Stimulated activated CD4-positive, alpha-beta T cell treated with anti-CD3 and anti-CD28 coated beads, Interleukin-2, amount 100 ng/mL, for 4 hours (primary cell): Measurements from ENCODE around the gene EMX1.

Experiments used
- DNase-seq: peaks from one replicate; pipeline ENCODE4 v3.0.0-alpha.2; 2020; ENCODE audit warnings: low read depth

EMX1 gene

GRCh38 chr2:72943540-72944395 lies 26.4 kb downstream of the EMX1 start:
- DNase-seq, result no peak

- DNase-seq, result no peak
Measured at GRCh38 chr2:72944804-72945449, 27.6 kb downstream of the EMX1 start.

- DNase-seq, result no peak
Measured at GRCh38 chr2:72945450-72946019, 28.2 kb downstream of the EMX1 start.

DNA sequence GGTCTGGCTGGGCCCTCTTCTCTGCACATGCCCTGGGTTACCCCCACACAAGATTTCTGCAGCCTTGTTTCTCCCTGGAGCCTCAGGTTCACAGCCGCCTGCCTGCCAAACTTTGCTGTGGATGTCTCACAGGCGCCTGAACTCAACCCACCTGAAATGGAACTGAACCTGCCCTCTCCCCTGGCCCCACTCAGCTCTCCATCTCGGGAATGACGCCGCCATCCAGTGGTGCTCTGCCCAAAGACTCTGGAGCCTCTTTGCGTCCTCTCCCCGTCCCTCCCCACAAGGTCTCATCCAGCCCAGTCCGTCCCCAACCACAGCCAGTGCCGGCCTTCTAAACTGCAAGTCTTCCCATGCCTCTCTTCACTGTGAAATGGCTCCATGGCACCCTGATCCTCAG lies 29.1 kb downstream of the EMX1 start:
- DNase-seq, result no peak

DNA sequence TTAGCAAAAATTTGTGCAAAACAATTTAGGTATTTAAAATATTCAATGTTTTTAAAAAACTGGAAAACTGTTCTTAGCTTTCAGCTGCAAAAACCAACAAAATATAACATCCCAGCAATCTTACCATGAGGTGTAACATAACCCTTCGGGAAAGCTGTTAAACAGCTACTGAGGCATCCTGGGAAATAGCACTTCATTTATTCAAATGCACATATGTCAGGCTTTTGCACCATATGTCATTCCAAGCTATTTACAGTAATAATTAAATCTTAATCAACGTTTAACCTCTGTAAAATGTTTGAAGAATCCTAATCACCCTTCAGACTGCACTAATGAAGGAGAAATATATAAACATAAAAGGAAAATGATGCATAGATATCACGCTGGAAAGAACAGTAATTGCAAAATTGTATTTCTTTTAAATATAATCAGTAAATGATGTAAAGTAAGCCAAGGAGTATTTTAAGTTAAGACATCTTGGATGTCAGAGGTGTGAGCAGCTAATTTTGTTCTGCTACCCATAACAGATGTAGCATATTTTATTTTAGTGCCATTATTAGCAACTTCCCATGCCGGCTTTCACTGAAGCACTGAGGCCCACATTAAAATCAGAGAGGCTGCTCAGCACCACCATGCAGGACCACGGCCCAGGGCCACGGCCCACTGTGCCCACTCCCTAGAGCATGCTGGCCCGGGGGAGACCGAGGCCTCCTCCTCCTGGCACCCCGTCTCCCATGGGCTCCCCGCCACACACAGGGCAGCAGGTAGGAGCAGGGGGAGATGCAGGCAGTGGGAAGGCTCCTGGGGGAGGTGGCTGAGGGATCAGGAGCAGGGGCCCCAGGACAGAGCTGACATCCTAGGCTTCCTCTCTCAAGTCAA lies 30.9 kb downstream of the EMX1 start:
- DNase-seq, result no peak

- DNase-seq, result no peak
Measured at GRCh38 chr2:72949045-72949444, 31.7 kb downstream of the EMX1 start.

- no peak for DNase-seq
Measured at GRCh38 chr2:72949642-72950041, 32.3 kb downstream of the EMX1 start.

DNA sequence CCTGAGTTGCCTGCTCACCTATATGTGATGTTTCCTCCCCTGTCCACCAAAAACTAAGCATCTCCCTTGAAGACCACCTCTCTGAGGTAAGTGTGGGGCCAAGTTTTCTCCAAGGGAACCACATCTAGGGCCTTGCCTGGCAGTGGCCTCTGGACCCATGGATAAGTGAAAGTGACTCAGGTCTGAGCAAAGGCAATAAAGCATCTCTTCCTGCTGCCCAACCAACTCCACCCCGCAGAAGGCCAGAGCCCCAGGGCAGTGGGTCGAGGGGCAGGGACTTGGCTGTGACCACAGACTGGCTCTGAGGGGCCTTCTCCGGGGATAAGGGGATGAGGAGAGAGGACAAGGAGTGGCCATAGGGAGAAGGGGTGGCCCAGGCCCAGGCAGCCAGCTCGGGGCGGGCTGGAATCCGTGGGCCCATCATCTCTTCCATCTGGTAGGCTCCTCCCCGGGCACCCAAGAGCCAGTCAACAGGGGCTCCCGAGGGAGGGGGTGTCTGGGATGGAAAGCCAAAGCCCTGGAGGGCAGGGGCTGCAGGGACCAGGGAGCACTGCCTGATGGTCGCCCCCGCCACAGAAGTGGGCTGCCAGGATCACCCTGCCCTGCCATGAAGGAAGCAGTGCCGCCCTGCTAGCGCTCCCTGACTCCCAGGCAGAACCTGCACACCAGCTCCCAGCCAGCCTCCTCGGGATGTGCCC lies 33.4 kb downstream of the EMX1 start:
- no peak for DNase-seq

- DNase-seq, result no peak
Measured at GRCh38 chr2:72951303-72952095, 34.2 kb downstream of the EMX1 start.

GRCh38 chr2:72952110-72952823 lies 34.9 kb downstream of the EMX1 start:
- DNase-seq, result no peak

DNA sequence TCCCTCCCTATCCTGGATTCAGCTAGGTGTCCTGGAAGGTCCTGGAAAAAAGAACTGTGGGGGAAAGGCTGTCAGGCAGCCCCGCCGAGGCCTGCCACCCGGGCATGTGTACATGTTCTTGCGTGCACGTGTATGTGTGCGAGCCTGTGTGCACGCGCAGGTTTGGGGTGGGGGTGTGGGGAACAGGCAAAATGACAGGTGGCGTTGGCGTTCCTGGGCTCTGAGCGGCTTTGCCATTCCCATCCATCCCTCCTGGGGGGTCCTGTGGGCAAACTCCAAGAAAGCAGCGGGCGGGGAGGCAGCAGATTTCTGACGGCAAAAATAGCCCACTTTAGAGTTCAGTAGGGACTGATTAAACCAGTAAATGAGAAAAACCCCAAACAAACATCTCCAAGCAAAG lies 35.6 kb downstream of the EMX1 start:
- no peak for DNase-seq

GRCh38 chr2:72953528-72953927 lies 36.2 kb downstream of the EMX1 start:
- no peak for DNase-seq

- DNase-seq, result no peak
Measured at GRCh38 chr2:72953976-72954375, 36.7 kb downstream of the EMX1 start.

DNA sequence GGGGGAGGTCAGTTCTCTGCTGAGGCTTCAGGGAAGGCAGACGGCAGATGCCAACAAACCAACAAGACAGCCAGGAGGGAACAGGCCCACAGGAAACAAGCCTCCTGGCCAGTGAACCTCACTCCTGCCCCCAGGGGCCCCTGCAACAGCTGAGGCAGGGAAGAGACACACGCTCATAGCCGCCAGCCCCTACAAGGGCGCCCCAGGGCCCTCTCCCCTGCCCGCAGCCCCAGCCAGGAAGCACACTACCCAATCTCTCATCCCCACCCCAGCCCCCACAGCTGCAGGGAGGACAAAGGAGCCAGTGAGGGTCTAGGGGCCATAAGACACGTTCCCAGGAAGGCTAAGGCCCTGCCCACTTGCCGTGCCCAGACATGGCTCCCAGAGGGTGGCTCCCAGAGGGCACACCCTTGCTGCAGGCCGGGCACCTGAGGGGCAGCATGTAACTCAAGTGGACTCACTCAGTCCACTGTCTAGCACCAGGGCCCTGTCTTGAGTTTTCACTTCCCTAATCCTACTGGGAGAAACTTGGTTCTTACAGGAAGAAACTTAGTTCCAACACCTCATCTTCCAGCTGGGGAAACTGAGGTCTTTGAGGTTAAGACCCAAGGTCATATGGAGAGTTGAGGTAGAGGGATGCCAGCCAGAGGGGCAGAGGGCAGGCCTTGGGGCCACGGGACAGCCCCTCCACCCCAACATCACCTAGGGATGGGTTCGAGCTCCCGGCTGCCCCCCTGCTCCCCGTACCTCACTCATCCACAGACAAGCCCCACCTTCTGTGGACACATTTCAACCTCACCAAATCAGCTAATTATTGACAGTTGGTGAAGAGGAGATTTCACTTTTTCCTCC lies 37.3 kb downstream of the EMX1 start:
- DNase-seq, result no peak

- no peak for DNase-seq
Measured at GRCh38 chr2:72955228-72956049, 38.1 kb downstream of the EMX1 start.

- no peak for DNase-seq
Measured at GRCh38 chr2:72956050-72956395, 38.7 kb downstream of the EMX1 start.

GRCh38 chr2:72956936-72957335 lies 39.6 kb downstream of the EMX1 start:
- DNase-seq, result no peak
